Endothelial cell of umbilical vein (primary cell): ENCODE measurements around the gene MYPN.

Source experiments
- CTCF ChIP-seq, 2 donors: IDR thresholded peaks; 1 replicate in 1 of 2; 2 replicates in 1 of 2; pipeline ENCODE4 v1.5.1; 2011; ENCODE audit warnings: low read length in 2 of 2, mild to moderate bottlenecking in 2 of 2, moderate library complexity in 2 of 2, control low read depth in 1 of 2, inconsistent platforms in 1 of 2, low read depth in 1 of 2; ENCODE audit not compliant: insufficient read depth in 1 of 2; ENCODE audit errors: extremely low read depth in 1 of 2
- FOS ChIP-seq: IDR thresholded peaks from 2 replicates; pipeline ENCODE4 v1.6.1; 2011; ENCODE audit warnings: mild to moderate bottlenecking, low read length, moderate library complexity, borderline replicate concordance; ENCODE audit not compliant: insufficient read depth
- POLR2A ChIP-seq: IDR thresholded peaks from 2 replicates; pipeline ENCODE4 v1.6.1; 2012; ENCODE audit warnings: low read depth, mild to moderate bottlenecking, control low read depth, low read length

GRCh38 chr10:68224810-68225209 lies 115.5 kb downstream of the MYPN start:
- no peak for TF ChIP-seq CTCF (IDR thresholded peaks at IDR 0.05; ENCODE audit: extremely low read depth in 1 of 2, insufficient read depth in 1 of 2, low read depth in 1 of 2, low read length in 2 of 2)
- TF ChIP-seq FOS: no peak
- no peak for TF ChIP-seq POLR2A
